Stimulated activated CD4-positive, alpha-beta T cell treated with anti-CD3 and anti-CD28 coated beads, Interleukin-1b, Interleukin-23, amount 100 ng/mL, for 1 hour (primary cell): Measurements from ENCODE around the gene SCNN1B.

Experiments used
- DNase-seq, 2 donors: peaks; one replicate each; pipeline ENCODE4 v3.0.0-alpha.2; 2020; ENCODE audit warnings: low read depth in 2 of 2

Gene SCNN1B

DNA sequence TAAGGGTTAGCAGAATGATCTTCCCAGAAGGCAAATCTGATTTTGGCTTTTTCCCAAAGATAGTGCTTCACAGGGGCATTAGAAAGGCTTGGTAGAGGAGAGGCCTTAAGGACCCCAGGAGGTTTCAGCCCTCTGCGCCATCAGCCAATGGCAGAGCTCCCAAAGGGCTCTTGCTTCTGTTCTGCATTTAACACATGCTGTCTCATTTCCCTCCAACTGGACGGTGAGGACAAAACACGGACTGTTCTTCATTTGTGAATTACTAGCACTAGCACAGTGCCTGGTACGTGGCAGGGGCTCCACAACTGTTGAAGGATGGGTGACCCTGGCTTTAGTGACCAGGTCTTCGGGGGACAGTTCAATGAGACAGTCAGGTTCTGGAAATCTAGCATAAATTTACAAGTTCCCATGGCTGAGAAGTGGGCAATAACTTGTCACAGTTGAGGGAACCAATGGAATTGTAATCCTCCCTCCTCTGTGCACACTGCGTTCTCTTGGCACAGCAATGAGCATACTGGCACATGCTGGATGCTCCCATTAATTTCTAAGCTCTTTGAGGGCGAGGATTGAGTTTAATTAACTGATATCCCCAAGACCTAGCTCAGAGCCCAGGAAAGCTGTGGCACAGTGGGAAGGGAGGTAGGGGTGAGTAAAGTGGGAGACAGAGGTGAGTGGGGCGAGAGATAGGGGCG is 105.5 kb downstream of the SCNN1B start:
- no peak for DNase-seq

DNA sequence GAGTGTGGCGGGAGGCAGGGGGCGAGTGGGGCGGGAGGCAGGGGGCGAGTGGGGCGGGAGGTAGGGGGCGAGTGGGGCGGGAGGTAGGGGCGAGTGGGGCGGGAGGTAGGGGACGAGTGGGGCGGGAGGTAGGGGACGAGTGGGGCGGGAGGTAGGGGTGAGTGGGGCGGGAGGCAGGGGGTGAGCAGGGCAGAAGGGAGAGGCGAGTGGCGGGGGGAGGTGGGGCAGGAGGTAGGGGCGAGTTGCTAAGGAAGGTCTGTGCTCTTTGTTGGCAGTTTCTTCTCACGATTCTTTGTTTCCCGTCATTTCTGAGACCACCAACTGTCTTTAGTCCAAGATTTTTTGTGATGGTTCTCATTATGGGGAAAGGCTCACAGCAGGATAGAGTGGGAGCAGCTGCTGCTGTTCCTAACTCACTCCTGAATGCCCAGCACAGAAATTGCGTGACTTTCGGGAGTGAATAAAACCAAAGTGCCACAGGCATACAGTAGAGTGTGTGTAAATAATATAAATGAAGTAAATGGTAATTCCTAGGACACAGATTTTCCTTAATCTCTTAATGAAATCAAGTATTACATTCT is 106.2 kb downstream of the SCNN1B start:
- no peak for DNase-seq

DNA sequence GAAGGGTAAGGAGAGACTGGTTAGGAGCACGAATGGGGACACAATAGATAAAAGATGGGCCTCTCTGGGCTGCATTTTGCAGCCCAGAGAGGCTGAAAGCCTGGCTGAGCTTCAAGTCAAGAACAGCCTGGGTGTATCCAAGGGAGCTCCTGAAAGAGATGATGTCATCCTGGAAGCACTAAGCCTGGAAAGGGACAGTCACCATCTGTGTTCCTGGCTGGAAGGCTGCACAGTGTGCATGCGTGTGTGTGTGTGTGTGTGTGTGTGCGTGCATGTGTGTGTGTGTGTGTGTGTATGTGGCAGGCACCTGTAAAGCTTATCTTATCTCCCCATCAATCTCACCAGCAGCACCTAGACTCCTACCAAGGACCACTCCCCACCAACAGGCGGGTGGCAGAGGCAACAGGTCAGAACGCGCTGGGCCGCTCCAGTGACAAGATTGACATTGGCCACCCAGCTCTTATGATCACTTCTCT is 106.8 kb downstream of the SCNN1B start:
- DNase-seq, result no peak

DNA sequence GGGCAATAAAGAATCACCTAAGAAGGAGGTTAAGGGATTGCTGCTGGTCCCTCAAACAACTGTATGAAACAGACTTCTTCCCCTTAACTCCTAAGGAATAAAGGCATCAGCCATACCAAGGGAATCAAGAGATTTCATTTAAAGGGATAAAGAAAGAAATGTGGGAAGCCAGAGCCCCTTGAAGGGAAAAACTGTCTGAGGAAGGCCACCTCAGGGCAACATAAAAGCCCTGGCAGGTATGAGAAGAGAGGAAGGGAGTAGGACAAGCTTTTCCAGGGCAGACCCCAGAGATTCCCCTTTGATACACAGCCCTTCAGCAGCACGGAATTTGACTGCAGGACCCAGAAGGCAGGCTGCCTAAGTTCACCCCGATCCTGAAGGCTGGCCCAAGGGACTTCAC is 107.4 kb downstream of the SCNN1B start:
- DNase-seq, result no peak

DNA sequence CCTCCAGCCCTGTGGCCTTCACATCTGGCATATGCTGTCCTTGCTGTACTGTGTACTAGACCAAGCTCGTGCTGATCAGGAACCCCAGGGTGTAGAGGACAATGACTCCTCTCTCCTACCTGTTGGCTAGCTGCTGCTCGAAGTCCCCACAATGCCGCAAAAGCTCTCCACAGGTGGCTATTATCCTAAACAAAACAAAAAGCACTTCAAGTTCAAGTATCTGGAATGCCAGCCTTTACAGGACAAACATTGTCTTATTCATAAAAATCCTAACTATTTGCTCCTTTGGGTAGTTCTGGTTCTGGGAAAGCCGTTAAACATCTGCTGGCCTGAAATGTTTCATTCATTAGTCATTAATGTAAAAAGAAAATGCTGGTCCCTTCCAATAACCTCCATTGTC is 108.1 kb downstream of the SCNN1B start:
- no peak for DNase-seq

DNA sequence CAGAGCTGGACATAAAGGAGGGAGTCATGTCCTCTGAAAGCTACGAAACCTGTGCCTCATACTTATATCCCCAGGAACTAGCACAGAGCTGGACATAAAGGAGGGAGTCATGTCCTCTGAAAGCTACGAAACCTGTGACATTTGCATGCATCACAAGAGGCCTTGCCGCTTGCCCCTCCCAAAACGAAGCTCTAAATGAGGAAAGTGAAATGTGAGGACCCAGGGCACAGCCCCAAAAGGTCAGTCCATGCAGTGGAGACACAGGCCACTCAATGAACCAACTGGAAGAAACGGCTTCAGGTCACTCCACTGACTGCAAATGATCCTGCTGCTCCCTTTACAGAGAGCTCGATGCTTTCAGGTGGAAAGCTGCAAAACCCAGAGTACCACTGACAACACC is 112.6 kb downstream of the SCNN1B start:
- DNase-seq, result no peak

DNA sequence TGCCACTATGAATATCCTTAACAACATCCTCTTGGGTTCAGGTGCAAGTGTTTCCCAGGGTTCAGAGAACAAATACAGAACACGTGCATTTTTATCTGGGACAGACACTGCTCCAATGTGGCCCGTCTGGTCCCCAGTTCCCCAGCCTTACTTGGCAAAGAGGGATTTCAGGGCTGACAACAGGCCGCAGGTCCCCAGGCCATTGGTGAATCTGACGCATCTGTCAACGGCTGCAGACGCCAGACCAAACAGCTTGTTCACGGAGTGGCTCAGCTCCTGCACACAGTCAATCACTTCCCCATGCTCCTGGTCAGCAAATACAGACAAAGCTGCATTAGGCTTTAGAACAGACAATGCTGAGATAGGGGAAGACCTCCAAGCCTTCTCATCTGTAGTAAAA is 114.7 kb downstream of the SCNN1B start:
- DNase-seq, result no peak

DNA sequence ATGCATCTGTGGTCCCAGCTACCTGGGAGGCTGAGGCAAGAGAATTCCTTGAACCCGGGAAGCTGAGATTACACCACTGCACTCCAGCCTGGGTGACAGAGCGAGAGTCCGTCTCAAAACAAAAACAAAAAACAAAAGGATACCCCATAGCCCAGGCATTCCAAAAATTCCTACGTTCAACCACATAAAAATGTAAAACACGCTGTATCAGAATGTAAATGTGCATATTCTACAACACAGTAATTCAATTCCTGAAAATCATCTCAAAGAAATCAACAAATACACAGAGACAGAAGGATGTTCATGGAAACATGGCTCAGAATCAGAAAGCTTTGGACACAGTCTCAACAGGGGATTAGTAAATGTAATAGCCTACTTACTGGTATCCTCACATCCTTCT is 117.9 kb downstream of the SCNN1B start:
- no peak for DNase-seq

DNA sequence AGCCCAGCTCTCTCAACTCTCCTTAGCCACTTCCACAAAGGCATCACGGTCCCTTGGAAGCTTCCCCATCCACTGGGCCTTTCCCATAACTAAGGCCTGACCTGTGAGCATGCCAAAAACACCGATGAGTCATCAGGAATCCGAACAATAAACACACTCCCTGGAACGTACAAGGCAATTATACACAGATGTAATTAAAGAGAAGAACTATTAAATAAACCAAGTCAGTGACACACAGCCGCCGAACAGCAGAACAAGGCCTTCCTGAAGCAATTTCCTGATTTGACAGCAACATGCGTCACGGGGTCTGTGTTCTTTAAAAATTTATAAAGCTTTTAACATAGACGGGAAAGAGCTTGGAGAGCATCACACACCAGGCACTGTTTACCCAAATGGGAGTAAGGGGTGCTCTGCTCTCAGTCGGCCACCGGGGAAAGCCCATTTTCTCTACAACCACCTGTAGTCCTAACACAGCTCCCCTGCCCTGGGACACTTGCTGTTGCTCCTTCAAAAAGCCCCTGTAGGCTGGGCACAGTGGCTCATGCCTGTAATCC is 121.5 kb downstream of the SCNN1B start:
- DNase-seq, result no peak

DNA sequence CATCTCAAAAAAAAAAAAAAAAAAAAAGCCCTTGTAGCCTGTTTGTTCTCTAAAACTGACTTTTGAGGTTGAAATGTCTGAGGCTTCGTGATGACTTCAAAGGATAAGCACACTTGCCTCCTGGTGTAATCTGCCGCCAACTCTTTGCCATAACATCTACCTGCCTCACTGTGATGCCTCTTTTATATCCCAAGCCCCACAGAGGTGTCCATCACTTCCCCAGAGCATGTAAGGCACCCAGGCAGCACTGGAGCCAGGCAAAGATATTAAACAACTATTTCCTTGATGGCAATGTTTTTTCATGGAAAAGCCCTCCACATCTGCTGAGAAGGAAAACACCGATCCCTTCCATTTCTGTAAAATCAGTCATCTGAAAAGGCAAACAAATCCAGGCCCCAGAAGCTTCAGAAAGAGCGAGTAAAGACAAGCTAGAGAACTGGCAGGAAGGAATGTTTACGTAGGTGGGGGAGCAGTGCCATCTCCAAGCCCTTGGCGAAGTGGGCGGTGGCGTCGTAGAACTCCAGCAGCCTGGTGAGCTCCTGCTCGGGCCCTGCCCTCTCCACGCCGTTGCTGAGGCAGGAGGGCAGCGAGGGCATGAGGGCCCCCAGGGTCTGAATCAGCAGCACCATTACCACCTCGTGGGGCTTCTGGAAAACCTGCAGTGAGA is 122.3 kb downstream of the SCNN1B start:
- DNase-seq, result no peak

DNA sequence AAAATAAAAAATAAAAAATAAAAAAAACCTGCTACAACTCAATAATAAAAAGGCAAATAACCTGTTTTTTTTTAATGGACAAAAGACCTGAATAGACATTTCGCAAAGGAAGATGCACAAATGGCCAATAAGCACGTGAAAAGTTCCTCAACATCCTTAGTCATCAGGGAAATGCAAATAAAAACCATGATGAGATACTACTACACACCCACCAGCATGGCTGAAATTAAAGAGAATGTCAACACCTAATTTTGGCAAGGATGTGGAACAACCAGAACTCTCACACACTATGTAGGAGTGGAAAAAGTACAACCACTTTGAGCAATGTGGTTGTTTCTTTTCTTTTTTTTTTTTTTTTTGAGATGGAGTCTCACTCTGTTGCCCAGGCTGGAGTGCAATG is 126.2 kb downstream of the SCNN1B start:
- DNase-seq, result no peak
